BJ (cell line): ENCODE data around the gene AHRR. TPM values are rescaled to one million over a fixed set of nuclear protein-coding genes. Genes with fewer than 3 reads are reported as not detected.

ENCODE experiments used
- CTCF ChIA-PET: fragments of 350-600 bp; formaldehyde crosslinking; extraction: SDS; loops from one replicate; lab custom pipeline; 2021; ENCODE audit warnings: antibody characterized with exemption, inconsistent platforms; lab: Yijun Ruan, JAX
- POLR2A ChIA-PET: fragments of 300-600 bp; sonication (Branson Sonifier 250); formaldehyde crosslinking; extraction: SDS; loops from one replicate; lab custom pipeline; 2021; ENCODE audit warnings: antibody characterized with exemption; lab: Charles Lee
- DNase-seq: peaks from one replicate; pipeline ENCODE4 v3.0.0-alpha.2; 2011; ENCODE audit warnings: low read depth
- H3K27me3 ChIP-seq: 2 replicates; pipeline ENCODE4 v1.6.0; 2011; ENCODE audit warnings: low read length; ENCODE audit not compliant: control insufficient read depth, insufficient read depth
- H3K36me3 ChIP-seq: 2 replicates; pipeline ENCODE4 v1.5.1; 2011; ENCODE audit warnings: low read length; ENCODE audit not compliant: control insufficient read depth, insufficient read depth
- H3K4me3 ChIP-seq: 2 replicates; pipeline ENCODE4 v1.5.1; 2011; ENCODE audit warnings: low read depth, mild to moderate bottlenecking, control low read depth, low read length
- CTCF ChIP-seq: IDR thresholded peaks from 2 replicates; pipeline ENCODE4 v1.5.1; 2011; ENCODE audit warnings: low read depth, mild to moderate bottlenecking, control low read depth, inconsistent platforms, low read length, moderate library complexity; ENCODE audit not compliant: insufficient read depth
- polyA plus RNA-seq: library from polyadenylated mRNA; depleted of rRNA; stranded (reverse); fragments of >200 nt; gene quantifications from 2 replicates; pipeline ENCODE4 v1.2.3, GENCODE V29; 2011

The AHRR gene
- polyA plus RNA-seq, 1 experiment: 36.4 TPM

- no peak for TF ChIP-seq CTCF
- no peak for DNase-seq
- Histone ChIP-seq H3K36me3 (peaks cover 33% of the 10 kb centered on the region), H3K27me3 (no peaks in the 10 kb centered on the region), H3K4me3 (no peak overlapping the region)
- CTCF ChIA-PET: no interaction called here
- POLR2A ChIA-PET: no interaction called here
Measured at GRCh38 chr5:464446-464842, 142.9 kb downstream of the AHRR start.

GRCh38 chr5:464843-465590, 143.5 kb downstream of the AHRR start:
- CTCF ChIA-PET: interaction anchor here (1.5 kb wide), 1 partner anchor 18 kb away, joined by 7 read pairs; no protein-coding TSS in a partner anchor
- TF ChIP-seq CTCF: no peak
- Histone ChIP-seq H3K27me3 (no peaks in the 10 kb centered on the region), H3K36me3 (peaks cover 29% of the 10 kb centered on the region), H3K4me3 (no peak overlapping the region)
- POLR2A ChIA-PET: no interaction called here
- no peak for DNase-seq

- peaks cover 31% of the 10 kb centered on the region for H3K36me3 ChIP-seq
- no peak overlapping the region for H3K4me3 ChIP-seq
- ChIA-PET POLR2A (no interaction called here), CTCF (interaction anchor here (0.6 to 1.5 kb wide), 2 partner anchors 19 to 700 kb away, joined by 3 to 7 read pairs; no protein-coding TSS in a partner anchor)
- H3K27me3 ChIP-seq: no peaks in the 10 kb centered on the region
- no peak for TF ChIP-seq CTCF
- no peak for DNase-seq
Measured at GRCh38 chr5:465591-466403, 144.3 kb downstream of the AHRR start.

- CTCF ChIA-PET: no interaction called here
Measured at GRCh38 chr5:466661-467310, 145.3 kb downstream of the AHRR start.

More at GRCh38 chr5:466661-467310, 145.3 kb downstream of the AHRR start:
- Histone ChIP-seq H3K27me3 (no peaks in the 10 kb centered on the region), H3K4me3 (no peak overlapping the region), H3K36me3 (peaks cover 32% of the 10 kb centered on the region)
- POLR2A ChIA-PET: no interaction called here
- TF ChIP-seq CTCF: no peak
- no peak for DNase-seq
